Keratinocyte (primary cell): ENCODE results near the gene CHEK2. TPM values are rescaled to one million over a fixed set of nuclear protein-coding genes. Genes with fewer than 3 reads are reported as not detected.
"Not testable (repeated sequence)": the region's sequence is repeated elsewhere in the genome, so short reads cannot be mapped to it uniquely, and the experiment has no call there.

Experiments used
- DNase-seq: peaks from one replicate; pipeline ENCODE4 v3.0.0-alpha.2; 2011; ENCODE audit warnings: low read depth, missing footprints, low spot score
- FAIRE-seq: peaks from 2 replicates; lab custom pipeline; 2011; peaks lifted over from hg19 to GRCh38; lab: Jason Lieb, UNC
- H2AFZ ChIP-seq: 2 replicates; pipeline ENCODE4 v1.6.0; 2012; ENCODE audit warnings: low read length, control low read depth, inconsistent platforms; ENCODE audit not compliant: control insufficient read depth
- H3K27ac ChIP-seq: 2 replicates; pipeline ENCODE4 v1.5.1; 2011; ENCODE audit warnings: low read length; ENCODE audit not compliant: control insufficient read depth, insufficient read depth
- H3K27me3 ChIP-seq: 3 replicates; pipeline ENCODE4 v1.6.0; 2011; ENCODE audit warnings: low read length; ENCODE audit not compliant: control insufficient read depth, insufficient read depth; ENCODE audit errors: extremely low read depth
- H3K36me3 ChIP-seq, 2 experiments: 2 replicates in 1 of 2; 3 replicates in 1 of 2; pipeline ENCODE4 v1.5.1; 2011; ENCODE audit warnings: low read length in 2 of 2, mild to moderate bottlenecking in 1 of 2; ENCODE audit not compliant: control insufficient read depth in 2 of 2, insufficient read depth in 2 of 2; ENCODE audit errors: extremely low read depth in 1 of 2
- H3K4me1 ChIP-seq: 3 replicates; pipeline ENCODE4 v1.5.1; 2011; ENCODE audit warnings: low read length; ENCODE audit not compliant: control insufficient read depth, insufficient read depth; ENCODE audit errors: extremely low read depth
- H3K4me2 ChIP-seq: 3 replicates; pipeline ENCODE4 v1.6.0; 2011; ENCODE audit warnings: low read depth, low read length; ENCODE audit not compliant: control insufficient read depth, insufficient read depth; ENCODE audit errors: extremely low read depth
- H3K4me3 ChIP-seq, 3 experiments: fragments of 200-600 bp in 1 of 3; sonication (generic) in 1 of 3; 2 replicates in 2 of 3; 3 replicates in 1 of 3; pipeline ENCODE4 v1.5.1; 2011 to 2016; ENCODE audit warnings: low read length in 3 of 3, mild to moderate bottlenecking in 3 of 3, control low read depth in 2 of 3, inconsistent platforms in 1 of 3, low read depth in 1 of 3, mixed read lengths in 1 of 3, mixed run types in 1 of 3, moderate library complexity in 1 of 3; ENCODE audit not compliant: control insufficient read depth in 2 of 3, insufficient read depth in 2 of 3; ENCODE audit errors: extremely low read depth in 1 of 3
- H3K79me2 ChIP-seq: 2 replicates; pipeline ENCODE4 v1.6.0; 2012; ENCODE audit warnings: low read length; ENCODE audit not compliant: control insufficient read depth, insufficient read depth
- H3K9ac ChIP-seq: 3 replicates; pipeline ENCODE4 v1.6.0; 2011; ENCODE audit warnings: low read length; ENCODE audit not compliant: control insufficient read depth, insufficient read depth; ENCODE audit errors: extremely low read depth
- H3K9me1 ChIP-seq: 3 replicates; pipeline ENCODE4 v1.6.0; 2011; ENCODE audit warnings: low read length; ENCODE audit not compliant: control insufficient read depth, insufficient read depth; ENCODE audit errors: extremely low read depth
- H3K9me3 ChIP-seq: 2 replicates; pipeline ENCODE4 v1.5.1; 2012; ENCODE audit warnings: low read depth, low read length; ENCODE audit not compliant: control insufficient read depth
- H4K20me1 ChIP-seq: 3 replicates; pipeline ENCODE4 v1.6.0; 2011; ENCODE audit warnings: low read length; ENCODE audit not compliant: control insufficient read depth, insufficient read depth; ENCODE audit errors: extremely low read depth
- dilution Hi-C: fragments of 300-500 bp; cut with MboI; formaldehyde crosslinking; loops from one replicate; pipeline ENCODE4 v1.7.0; 2020; ENCODE audit warnings: low sequenced_read_pairs; ENCODE audit not compliant: extremely low pct_ligation_motif_present
- polyA plus RNA-seq, 5 experiments: library from polyadenylated mRNA; depleted of rRNA in 3 of 5; stranded (reverse) in 3 of 5; stranded (forward) in 1 of 5; unstranded in 1 of 5; fragments of >200 nt; gene quantifications; 1 replicate in 1 of 5; 2 replicates in 3 of 5; 3 replicates in 1 of 5; pipeline versions ENCODE4 v1.2.1 to v1.2.3, GENCODE V29; 2011 to 2012; ENCODE audit warnings: missing spikeins in 2 of 5, low read depth in 1 of 5, low replicate concordance in 1 of 5

The CHEK2 gene
- polyA plus RNA-seq, 1 donor (not counting 4 experiments of a cell fraction or from before 2014, with no cell fraction given): 28.2 TPM

- H2AFZ ChIP-seq, H4K20me1 ChIP-seq, H3K79me2 ChIP-seq, DNase-seq, H3K27ac ChIP-seq, H3K4me1 ChIP-seq, H3K9me1 ChIP-seq, H3K4me2 ChIP-seq, FAIRE-seq, H3K9me3 ChIP-seq, dilution Hi-C loops, H3K9ac ChIP-seq, H3K4me3 ChIP-seq, H3K36me3 ChIP-seq: not testable (repeated sequence)
- peaks cover 12% of the 10 kb centered on the region for H3K27me3 ChIP-seq
Observed at GRCh38 chr22:28682966-28683365, 58.7 kb downstream of the CHEK2 start.

GRCh38 chr22:28680813-28681490 lies 60.7 kb downstream of the CHEK2 start:
- H4K20me1 ChIP-seq, dilution Hi-C loops, H3K9me3 ChIP-seq, H3K9ac ChIP-seq, H3K9me1 ChIP-seq, H3K36me3 ChIP-seq, H3K27ac ChIP-seq, H3K4me1 ChIP-seq, H2AFZ ChIP-seq, DNase-seq, FAIRE-seq, H3K4me3 ChIP-seq, H3K79me2 ChIP-seq, H3K4me2 ChIP-seq: not testable (repeated sequence)
- H3K27me3 ChIP-seq: peaks cover 15% of the 10 kb centered on the region

- H2AFZ ChIP-seq, H3K9me3 ChIP-seq, H3K27ac ChIP-seq, H3K9ac ChIP-seq, H3K36me3 ChIP-seq, H3K9me1 ChIP-seq, H4K20me1 ChIP-seq, H3K79me2 ChIP-seq, FAIRE-seq, dilution Hi-C loops, H3K4me1 ChIP-seq, DNase-seq: not testable (repeated sequence)
- H3K4me2 ChIP-seq: peak within 1 kb of the TSS; percentile 45
- H3K4me3 ChIP-seq: peak within 1 kb of the TSS in 2 of 3 experiments; percentile 26 to 54
- H3K27me3 ChIP-seq: peaks cover 26% of the 10 kb centered on the region
Observed at GRCh38 chr22:28679611-28680287, 61.9 kb downstream of the CHEK2 start, which contains the start of gene TTC28. TSS of gene TTC28 (minus strand) at chr22:28679840. CDS start at chr22:28679723, 117 bp downstream.
